Activated CD4-positive, alpha-beta T cell treated with anti-CD3 and anti-CD28 coated beads for 48 hours (primary cell): ENCODE results near the gene RTN4R.
A peak's percentile ranks its signal among the peaks of the same experiment; 100 is the strongest.

ENCODE experiments used
- DNase-seq: peaks from one replicate; pipeline ENCODE4 v3.0.0-alpha.2; 2020

RTN4R gene

GRCh38 chr22:20254975-20255946, 12.9 kb downstream of the RTN4R start:
- no peak for DNase-seq

- DNase-seq = no peak
Measured at GRCh38 chr22:20253161-20253560, 15.0 kb downstream of the RTN4R start.

GRCh38 chr22:20251981-20252380, 16.1 kb downstream of the RTN4R start:
- no peak for DNase-seq

GRCh38 chr22:20251491-20251890, 16.6 kb downstream of the RTN4R start:
- DNase-seq = no peak

DNA sequence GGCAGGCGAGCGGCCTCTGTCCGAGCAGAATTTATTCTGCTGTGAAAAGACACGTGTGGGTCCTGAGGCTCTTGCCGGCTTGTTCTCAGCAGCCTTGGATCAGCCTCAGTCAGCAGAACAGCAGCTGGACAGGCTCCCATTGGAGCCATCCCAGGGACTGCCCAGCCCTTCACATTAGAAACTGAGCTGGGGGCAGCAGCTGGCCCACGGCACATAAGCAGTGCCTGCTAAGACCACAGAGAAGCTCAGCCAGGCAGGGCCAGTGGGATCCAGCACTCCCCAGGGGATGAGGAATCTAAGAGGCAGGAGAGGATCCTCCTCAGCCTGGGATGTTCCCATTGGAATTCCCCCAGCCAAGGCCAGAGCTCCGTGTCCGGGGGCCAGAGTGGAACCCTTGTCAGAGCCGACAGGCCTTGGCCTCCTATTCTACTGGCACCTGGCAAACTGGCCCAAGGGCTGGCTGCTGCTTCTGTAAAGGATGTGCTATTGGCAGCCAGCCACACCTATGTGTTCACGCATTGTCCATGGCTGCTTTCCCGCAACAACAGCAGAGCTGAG, 18.2 kb downstream of the RTN4R start:
- DNase-seq = no peak

DNA sequence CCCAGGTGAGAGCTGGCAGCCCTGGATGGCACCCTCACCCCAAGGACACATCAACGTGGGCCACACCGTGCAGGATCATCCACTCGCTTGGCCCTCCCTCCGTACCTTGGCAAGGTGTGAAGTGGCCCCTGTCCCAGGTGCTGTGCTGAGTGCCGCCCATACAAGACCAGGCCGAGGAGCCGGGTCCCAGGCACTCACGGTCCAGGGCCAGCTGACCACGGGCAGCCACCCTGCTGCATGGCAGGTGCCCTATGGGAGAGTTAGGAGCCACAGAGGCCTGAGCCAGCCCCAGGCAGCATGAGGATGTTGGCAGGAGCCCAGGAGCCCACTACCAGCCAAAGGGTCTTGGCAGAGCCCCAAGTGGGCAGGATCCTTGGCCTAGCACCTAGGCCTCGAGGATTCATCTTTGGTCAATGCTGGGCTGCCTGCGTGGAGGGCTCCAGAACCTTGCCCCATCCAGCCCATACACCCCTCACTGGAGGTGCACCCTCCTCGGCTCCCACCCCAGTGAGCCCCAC, 19.6 kb downstream of the RTN4R start:
- DNase-seq = no peak

DNA sequence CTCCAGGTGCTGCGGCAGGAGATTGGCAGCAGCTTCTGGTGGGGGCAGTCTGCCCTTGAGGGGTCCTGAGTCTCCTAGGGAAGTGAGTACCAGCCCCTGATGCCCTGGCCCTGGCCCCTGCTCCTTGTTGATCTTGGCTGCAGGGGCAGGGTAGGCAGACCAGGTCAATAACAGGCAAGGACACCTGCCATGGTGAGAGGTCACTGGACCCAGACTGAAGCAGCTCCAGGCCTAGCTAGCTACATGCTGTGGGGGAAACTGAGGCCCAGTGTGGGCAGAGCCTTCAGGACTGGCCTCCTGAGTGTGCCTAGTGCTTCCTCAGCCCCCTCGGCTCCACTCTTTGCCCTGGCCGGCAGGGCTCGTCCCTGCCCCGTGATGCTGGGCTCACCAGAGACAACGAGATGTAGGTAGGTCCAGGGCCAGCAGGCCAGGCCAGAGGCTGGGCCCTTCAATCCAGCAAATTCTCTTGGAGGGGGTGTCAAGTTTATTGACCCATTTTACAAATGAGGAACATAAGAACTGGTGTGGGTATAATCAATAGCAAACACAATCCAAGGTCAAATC, 20.4 kb downstream of the RTN4R start:
- no peak for DNase-seq

DNA sequence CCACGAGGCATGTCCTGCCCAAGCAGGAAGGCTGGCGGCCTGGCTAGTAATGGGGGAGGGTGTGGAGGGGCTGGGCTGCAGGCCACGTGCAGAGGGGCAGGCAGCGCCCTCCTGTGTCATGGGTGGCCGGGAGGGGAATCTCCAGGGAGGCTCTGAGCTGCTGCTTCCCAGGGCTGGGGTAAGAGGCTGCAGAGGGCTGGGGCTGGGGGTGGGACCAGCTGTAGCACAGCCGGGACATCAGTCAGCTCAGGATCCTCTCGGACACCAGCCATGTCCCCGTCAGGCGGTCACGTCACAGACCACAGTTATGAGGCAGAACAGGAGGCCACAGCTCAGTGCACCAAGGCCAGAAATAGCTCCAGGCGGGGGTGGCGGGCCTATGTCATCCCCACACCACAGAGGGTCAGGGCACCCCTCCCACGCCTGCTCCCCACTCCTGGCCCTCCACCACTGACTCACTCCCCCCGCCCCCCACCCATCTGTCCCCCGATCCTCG, 21.1 kb downstream of the RTN4R start:
- no peak for DNase-seq

GRCh38 chr22:20246368-20247009, 21.6 kb downstream of the RTN4R start:
- no peak for DNase-seq

DNA sequence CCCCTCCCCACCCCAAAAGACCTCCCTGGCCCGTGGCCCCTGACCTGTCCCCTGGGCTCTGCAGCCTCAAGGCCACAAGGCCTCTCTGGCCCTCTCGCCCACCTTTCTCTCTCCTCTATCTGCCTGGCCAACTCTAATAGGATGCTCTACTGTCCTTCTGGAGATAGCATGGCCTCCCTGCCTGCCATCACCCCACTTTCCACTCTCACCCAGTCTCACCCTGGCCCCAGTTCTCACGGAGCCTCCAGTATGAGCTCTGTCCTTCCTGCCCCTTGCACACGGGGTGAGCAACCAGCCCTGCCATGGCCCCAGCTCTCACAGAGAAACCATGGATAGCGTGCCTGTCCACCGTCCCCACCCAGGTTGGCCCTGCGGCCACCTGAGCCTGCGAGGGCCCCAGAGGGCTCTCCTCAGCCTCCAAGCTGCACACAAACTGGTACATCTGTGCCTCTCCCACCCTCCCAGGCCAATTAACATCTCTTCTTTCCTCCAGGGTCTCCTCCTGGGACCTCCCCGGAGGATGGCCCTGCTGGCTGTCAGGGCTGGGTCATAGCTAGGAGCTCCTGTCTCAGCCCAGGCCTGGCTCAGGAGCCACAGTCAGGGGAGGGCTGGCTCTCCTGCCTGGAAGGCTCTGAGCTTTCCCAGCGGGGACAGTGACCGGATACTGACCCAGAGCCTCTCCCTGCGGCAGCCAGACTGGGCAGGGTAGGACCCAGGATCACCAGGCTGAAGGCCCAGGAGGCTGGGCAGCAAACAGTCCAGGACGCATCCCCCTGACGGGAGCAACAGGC, 22.3 kb downstream of the RTN4R start:
- no peak for DNase-seq

GRCh38 chr22:20244691-20245576, 23.2 kb downstream of the RTN4R start:
- peak; percentile 43 for DNase-seq

GRCh38 chr22:20244250-20244648, 23.9 kb downstream of the RTN4R start:
- no peak for DNase-seq

- DNase-seq = peak; percentile 74
Measured at GRCh38 chr22:20243537-20244249, 24.4 kb downstream of the RTN4R start.

- DNase-seq = no peak
Measured at GRCh38 chr22:20243176-20243536, 25.0 kb downstream of the RTN4R start.

- peak; percentile 17 for DNase-seq
Measured at GRCh38 chr22:20242393-20243175, 25.5 kb downstream of the RTN4R start.

DNA sequence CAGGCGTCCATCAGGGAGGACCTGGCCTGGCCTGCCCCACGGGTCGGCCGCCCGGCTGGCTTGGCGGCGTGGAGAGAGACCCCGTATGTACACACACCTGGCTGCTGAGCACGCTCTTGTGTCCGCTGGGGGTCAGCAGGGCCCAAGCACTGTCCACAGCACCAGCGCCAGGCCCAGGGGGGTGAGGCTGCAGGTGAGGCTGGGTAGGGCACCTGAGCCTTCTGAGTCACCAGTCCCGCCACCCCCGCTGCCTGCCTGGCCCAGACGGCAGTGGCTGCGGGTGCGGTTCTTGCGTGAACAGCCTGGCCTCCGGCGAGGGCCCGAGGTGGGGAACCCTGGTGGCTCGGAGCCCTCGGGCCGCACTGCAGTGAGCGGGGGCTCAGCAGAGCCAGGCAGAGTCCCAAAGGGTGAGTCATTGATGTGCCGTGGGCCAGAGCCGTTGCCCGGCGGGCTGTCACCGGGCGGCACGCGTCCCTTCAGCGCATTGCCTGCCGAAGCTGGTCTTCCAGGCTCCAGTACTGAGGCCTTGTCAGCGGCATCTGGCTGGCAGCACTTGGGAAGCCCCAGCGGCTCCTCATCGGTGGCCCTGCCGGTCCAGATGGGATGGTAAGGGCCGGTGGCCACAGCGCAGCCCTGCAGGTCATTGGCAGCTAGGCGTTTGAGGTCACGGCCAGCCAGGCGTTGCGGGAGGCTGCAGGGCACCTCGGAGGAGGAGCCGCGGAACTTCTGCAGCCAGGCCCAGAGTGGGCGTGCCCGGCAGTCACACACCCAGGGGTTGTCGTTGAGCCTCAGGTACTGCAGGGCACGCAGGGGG, 26.3 kb downstream of the RTN4R start:
- no peak for DNase-seq

DNA sequence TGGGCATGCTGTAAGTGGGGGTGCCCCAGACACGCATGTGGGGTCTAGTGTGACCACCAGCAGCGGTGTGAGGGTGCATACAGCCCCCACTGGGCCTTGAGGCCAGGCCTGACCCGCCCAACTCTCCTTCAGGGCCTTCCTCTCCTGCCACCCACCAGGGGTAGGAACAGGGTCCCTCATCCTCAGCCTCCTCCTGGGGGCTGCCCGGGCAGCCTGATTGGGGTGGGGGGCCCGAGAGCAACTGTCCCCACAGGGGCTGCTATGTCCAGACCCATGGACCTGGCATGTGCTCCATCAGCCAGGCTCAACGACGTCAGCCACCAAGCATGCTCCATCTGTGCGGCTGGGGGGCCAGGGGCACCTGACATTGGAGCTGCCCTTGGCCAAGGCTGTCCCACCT, 27.2 kb downstream of the RTN4R start:
- DNase-seq = no peak

DNA sequence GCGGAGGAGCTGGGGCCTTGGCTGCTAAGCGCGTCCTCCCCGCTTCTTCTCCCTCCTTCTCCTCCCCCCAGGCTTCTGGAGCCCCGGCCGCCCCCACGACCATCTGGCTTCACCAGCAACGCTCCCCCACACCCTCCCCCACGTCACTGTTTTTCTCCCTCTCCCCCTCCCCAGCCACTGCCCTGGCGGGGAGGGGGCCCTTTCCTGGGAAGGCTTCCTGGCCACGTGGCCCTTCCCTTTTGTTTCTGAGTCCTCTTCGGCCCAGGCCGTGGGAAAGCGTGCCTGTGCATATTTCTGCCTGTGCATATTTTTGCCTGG, 27.7 kb downstream of the RTN4R start:
- DNase-seq = no peak
